Activated CD8-positive, alpha-beta memory T cell treated with anti-CD3 and anti-CD28 coated beads, Interleukin-2, amount 50 U/mL, for 1 hour (primary cell): ENCODE measurements around the gene ZNF423.

Experiments
- DNase-seq: peaks from one replicate; pipeline ENCODE4 v3.0.0-alpha.2; 2020; ENCODE audit errors: extremely low read depth

Gene ZNF423

DNA sequence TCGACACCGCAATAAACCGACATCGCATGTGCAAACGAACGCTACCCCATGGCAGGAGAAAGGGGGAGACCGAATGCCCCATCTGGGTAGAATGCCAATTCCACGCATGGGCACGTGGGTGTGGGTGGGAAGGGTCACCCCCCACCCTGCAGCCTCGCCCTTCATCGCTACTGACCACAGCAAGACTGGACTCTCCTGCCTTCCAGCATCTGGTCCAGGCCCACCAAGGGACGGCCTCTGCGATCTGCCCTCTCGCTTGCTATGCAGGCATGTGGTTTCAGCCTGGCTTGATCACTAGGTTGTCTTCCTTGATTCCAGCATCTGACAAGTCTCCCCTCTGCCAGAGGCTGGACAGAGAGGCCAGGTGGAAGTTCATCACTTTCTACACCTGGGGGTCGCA, 323.0 kb downstream of the ZNF423 start:
- no peak for DNase-seq

DNA sequence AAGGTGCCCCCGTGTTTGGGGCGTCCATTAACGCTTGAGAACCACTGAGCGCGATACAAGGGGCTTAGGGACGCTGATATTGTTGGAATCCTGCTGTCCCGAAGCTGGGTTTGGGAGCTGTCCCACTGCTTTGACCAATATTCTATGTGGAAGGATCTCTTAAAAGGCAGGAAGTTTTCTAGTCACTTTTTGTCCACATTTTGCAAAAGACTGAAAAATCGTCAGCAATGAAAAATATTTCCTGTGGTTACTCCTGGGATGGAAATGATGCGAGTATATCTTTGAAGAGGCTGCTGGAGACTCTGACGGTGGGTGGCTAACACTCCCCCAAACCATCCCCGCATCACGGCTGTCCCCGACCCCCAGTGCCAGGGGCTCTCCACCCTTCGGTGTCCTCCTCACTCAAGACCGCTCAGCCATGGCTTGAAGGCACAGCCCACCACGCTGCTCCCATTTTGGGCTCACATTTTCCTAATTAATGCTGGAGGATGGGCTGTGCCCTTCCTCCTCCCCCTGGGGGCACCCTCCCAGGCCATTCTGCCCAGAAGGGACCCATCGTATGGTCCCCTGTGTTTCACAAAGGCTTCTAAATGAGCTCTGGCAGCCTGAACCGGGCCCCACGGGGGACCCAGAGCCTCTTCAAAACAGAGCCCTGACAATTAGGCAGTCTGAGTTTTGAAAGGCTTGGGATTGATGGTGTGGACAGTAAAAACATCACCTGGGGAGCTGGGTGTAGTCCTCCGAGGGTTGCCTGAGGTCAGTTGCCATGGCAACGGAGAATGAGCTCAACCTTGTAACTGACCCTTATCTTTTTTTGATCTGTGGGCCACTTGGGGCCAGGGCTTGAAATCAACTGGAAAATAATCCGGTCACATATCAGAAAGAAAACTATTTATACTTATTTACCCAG, 323.7 kb downstream of the ZNF423 start:
- DNase-seq, result no peak

DNA sequence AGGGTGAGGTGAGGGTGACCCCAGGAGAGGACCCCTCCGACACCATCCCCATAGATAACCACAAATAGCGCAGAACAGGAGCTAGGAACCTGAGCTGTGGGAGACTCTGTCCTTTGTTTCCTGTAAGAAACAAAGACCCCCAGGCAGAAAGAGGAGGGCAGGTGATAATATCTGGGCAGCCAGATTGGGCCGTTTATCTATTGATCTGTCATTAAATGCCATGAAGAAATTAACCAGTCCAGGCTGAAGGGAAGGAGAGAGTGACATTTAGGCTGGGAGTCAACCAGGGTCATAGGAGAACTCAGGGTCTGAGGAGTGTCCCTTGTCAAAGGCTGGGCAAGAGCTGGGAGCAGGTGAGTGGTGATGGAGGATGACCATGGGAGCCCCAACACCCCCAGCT, 324.5 kb downstream of the ZNF423 start:
- no peak for DNase-seq

DNA sequence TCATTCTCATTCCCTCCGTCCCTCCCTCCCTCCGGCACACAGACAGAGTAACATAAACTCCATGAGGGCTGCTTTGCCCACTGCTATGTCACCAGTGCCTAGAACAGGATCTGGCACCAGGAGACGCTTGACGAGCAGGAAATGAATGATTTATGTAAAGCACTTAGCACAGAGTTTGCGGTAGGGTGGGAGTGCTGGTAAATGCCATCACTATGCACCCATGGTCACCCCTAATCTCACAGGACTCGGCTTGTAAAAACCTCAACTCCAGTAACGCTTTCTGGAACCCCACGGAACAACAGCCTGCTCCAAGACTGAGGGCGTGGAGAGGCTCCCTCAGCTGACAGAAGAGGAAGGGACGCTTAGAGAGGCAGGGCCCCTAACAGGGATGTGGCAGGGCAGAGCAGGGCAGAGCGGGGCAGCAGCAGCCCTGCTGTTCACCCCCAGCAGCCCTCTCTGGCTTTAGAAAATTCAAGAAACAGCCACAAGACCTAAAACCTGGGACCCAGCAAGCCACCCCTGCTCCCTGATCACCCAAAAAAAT, 325.4 kb downstream of the ZNF423 start:
- DNase-seq, result no peak

DNA sequence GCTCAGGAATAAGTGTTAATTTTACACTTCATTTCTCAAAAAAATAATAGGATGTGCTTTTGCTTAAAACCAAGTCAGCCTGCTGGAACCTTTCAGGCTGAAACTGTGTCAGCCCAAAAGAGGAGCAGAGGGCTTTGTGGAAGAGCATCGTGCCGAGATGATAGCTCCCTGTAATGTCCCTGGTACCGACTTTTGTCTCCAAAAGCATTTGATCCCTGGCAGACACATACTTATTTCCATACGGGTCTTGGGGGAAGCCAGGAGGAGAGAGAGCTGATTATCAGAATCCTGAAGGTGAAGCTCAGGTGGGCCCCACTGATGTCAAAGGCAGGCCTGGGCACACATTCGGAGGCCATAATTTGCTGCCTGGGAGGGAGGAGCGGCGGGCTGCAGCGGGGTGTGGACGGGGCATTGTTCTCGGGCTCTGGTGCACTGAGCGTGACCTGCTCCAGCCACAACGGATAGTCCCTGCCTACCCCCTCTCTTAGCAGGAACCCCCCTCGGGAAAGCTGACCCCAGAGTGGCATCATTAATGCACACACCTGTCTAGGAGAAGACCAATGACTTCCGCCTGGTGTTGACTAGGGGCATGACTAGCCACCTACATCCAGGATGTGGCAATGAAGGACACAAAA, 326.4 kb downstream of the ZNF423 start:
- no peak for DNase-seq

DNA sequence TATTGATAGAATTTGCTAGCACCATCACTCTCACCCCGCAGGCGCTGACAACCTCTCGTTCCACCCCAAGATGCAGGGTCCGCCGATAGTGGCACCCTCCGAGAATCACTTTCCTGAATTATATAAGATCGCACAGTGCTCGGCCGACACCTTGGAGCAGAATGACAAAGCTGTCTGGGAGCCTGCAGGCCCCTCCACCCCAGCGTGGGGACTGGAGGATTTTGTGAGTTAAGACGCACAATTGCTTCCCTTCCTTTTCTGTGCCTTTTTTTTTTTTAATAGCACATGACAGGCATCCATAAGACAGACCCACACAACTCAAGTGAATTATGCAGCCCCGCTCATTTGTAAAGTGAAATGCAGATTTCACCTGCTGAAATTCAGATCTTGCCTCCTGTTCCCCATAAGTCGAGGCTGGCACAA, 327.0 kb downstream of the ZNF423 start:
- no peak for DNase-seq

DNA sequence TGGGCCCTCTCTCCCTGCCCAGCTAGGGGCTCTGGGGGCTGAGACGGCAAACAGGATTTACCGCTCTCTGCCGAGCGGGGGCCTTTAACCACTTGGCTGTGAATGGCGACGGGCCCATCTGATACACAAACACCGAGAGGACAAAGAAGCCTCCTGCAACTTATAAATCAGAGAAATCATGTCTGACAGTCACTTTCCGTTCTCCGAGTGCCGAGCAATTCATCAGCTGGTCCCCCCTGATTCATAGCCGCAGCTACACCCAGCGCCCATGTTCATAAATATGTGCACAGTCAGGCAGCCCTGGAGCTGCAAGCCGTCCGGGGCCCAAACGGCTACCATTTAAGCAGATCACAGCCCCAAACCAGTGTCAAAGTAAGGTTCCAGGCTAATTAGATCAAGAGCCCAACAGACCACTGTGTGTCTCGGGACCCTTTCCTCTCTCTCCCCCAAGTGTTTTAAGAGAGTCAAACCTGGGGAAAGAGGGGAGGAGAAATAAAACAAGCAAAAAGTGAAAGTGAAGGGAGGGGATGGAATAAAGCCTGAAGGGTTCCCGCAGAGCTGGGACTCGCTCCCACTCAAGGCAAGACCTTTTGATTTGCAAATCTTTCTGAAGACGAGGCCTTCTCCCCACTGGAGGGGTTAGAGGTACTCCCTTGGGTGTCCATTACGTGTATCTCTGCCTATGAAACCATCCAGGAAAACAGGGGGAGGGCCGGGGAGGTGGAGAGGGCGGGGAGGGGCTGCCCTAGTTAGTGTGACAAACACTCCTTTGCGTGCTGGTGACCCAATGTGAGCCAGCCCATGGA, 327.6 kb downstream of the ZNF423 start:
- no peak for DNase-seq

DNA sequence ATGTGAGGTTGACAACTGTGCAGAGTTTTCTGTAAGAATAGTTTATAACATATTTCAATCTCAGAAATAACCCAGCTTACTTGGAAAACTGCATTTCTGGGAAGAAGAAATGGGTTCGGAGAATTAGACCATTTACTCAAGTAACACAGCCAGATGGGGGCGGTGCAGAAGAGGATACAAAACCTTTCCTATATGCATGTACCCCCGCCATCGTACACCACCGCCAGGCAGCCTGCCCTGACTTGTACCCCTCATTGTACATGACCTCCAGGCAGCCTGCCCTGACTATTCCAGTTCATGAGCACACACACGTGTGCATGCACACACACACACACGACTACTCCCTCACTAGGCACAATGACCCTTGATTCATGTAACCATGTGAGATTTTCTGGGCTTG, 328.3 kb downstream of the ZNF423 start:
- DNase-seq, result no peak

DNA sequence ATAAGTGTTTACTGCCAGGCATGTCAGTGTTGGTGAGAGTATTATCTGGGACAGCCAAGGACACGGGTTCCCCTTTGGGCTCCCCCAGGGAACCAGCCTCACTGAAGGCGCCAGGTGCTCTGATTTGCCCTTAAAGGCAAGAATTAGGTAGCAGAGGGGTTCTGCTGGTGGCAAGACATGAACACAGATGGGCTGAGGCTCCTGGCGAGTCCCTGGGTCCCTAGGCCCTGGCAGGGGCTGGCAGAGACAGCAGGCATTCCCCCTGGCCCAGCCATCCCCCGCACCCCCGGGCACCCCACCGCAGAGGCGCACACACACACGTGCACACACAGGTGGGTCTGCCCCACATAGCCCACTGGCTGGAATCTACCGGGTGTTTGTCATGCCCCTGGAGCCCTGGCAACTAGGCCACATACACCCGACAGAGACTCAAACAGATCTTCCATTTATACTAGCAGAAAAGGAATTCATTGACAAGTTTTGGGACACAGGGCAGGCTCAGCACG, 329.0 kb downstream of the ZNF423 start:
- no peak for DNase-seq

GRCh38 chr16:49524947-49525315, 331.0 kb downstream of the ZNF423 start:
- DNase-seq, result no peak

GRCh38 chr16:49524216-49524946, 331.5 kb downstream of the ZNF423 start:
- no peak for DNase-seq

DNA sequence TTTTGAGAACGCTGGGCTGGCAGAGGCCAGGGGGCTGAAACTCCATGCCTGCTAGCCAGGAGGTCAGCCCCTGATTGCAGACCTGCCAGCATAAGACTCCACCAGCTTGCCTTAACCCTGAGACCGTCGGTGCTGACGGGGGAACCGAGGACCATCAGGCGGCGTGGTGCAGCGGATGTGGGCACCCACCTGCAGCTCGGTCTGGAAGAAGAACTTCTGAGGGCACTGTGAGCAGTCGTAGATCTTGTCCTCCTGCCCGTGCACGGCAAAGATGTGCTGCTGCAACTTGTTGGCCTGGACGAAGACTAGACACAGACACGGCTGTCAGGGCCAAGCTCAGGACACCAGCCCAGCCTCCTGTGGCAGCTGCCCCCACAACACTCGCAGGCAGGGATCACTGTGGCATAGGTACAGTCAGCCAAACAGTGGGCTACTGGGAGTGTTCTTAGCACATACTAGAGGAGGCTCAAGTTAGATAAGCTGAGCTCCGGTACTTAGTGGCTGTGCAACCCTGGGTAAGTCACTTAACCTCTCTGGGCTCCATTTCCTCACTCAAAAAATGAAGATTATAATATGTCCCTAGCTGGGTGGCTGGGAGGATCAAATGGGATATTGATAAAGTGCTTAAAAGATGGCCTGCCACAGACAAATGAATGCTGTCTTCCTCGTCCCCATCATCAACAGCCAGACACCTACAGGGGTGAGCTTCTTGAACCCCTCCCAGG, 332.3 kb downstream of the ZNF423 start:
- DNase-seq, result no peak

DNA sequence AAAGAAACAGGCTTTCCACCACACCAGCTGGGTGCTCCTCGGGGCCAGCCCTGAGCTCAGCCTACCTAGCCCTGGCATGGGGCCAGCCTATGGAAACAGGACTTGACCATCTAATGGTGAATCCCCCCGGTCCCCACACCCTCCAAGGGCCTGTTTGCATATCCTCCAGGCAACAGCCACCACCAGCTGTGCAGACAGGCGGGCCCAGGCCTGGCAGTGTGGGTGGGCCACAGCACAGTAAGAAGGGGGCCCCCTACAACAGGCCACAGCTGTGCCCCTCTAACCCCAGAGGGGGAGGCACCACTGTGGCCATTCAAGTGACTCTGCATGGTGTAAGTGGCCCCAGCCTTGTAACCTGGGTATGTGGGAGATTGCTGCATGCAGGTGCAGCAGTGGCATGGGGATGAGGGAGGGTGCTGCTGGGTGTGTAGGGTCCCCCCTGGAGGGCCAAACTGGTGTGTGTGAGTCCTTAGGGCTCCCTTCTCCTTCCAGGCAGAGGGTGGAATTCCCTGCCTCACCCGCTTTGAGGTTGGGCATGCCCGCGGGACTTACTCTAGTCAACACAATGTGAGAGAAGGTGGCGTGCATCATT, 334.1 kb downstream of the ZNF423 start:
- no peak for DNase-seq

DNA sequence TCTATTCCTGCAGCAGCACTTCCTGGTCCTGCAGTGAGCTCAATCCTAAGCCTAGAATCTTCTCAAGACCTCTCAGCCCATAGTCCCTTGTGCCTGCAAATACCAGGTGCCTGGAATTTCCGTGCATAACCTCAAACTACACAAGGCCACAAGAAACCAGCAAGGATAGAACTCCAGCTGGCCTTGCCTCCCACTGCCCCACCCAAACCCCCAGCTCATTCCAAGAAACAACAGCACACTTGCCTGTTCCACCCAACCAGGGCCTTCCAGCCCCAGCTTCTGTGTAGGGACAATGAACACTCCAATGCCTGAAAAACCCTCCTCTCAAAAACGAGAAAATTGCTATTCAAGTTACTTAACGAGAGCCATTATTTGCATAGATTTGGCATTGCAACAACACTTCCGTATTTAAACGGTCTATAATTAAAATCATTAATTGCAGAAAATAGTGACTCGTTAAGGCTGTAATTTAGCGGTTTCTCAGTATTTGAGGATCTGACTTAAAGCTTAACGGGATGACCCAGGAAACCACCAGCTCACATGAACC, 335.3 kb downstream of the ZNF423 start:
- no peak for DNase-seq

DNA sequence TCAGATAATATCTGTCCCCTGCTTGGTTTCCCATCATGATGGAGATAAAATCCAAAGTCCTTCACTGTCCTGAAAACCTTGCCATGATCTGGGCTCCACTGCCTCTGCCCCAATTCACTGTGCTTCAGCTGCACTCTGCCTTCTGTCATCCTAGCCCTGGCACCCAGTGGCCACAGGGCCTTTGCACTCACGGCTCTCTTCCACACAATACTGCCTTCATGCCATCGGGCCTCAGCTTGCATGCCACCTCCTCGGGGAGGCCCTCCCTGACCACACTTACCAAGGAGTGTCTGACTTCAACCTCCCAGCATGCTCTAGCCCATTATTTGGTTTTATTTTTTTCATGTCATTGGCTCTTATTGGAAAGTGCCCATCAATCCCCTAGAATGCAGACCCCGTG, 336.2 kb downstream of the ZNF423 start:
- no peak for DNase-seq

- DNase-seq, result no peak
These were observed 336.8 kb downstream of the ZNF423 start for GRCh38 chr16:49519008-49519656.

DNA sequence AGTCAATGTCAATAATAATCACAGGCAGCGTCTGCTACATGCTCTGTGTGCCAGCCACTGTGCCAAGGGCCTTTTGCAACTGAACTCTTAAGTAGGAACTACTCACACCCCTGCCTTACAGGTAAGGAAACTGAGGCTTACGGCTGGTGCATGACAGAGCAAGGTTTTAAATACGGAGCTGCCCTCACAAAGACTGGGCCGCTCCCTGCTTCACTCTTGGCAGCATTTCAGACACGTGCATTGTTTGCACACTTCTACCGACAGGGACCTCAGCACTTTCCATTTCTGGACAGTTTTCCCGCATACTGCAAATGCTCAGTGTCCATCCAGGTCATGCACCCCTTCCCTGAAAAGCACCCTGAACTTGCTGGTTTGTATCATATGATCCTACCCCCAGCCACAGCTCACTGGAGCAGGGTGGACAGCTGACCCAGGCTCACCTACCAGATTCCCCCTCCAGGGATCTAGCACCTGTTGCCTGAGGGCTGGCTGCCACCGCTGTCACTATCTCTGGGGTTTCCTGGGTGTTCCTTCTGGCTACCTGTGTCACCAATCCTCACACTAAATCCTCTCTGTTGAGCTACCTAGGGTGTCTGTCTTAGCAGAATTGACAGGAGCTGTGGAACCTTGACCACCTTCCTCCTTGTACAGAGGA, 339.4 kb downstream of the ZNF423 start:
- no peak for DNase-seq

DNA sequence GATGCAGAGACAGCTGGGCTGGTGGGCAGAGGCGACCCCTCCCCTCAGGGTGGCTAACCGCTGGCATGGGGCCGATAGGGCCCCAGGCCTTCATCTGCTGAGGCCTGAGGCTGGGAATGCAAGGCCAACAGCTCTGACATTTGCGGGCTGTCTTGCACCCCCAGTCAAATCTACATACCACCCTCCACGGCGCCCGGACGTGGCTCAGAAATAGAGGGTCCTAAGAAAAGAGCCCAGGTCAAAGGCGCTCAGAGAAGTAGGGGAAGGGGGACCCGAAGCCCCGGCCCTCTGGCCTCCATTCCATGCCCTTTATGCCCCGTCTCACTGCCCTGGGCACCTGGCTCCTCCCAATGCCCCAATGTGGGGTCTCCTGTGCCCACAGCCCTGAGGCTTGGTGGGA, 340.1 kb downstream of the ZNF423 start:
- no peak for DNase-seq

DNA sequence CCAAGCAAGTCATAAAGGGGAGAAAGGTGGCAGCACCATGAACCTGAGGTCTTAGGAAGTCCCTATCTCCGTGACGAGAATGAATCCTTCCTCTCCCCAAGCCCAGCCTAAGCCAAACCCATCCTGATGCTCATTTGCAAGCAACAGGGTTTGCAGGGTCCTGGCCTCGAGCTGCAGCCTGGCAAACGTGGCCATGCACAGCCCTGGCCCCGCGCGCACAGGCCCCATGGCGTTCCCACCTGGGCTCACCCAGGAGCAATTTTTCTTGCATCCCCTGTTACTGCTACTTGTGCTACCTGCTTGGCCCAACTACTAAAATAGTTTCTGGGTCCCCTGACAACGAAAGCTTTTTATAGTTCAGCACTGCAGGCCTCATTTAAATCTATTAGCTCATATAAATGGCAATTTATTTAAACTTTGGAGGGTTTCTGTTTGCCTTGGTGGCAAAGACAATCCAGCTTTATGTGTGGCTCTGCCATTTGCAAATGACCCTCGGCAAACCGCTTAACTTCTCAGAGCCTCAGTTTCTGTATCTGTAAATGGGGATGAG, 340.8 kb downstream of the ZNF423 start:
- no peak for DNase-seq
